ENCODE measurements around the gene RASGRF2. TPM values are rescaled to one million over a fixed set of nuclear protein-coding genes. Genes with fewer than 3 reads are reported as not detected.
"Not testable (repeated sequence)": the region's sequence is repeated elsewhere in the genome, so short reads cannot be mapped to it uniquely, and the experiment has no call there.

The RASGRF2 gene
- total and polyA plus RNA-seq, 9 donors = 0.40 to 0.95 (median 0.61) TPM

GRCh38 chr5:81030236-81031034 is 70.3 kb downstream of the RASGRF2 start:
- H3K27me3 ChIP-seq (ENCODE audit: control insufficient read depth, insufficient read depth, low read length); H3K9me3 ChIP-seq (replicated peaks; ENCODE audit: control insufficient read depth, low read depth, low read length); DNase-seq; H3K4me1 ChIP-seq (ENCODE audit: control insufficient read depth, insufficient read depth, low read length); H3K27ac ChIP-seq (ENCODE audit: low read length); H3K36me3 ChIP-seq (ENCODE audit: control insufficient read depth, insufficient read depth, low read length); H3K4me3 ChIP-seq (ENCODE audit: low read length): not testable (repeated sequence)
- WGBS (ENCODE audit: insufficient coverage) = no CpG with 5 or more reads among the region's 3 CpGs

- no peaks in the 10 kb centered on the region for H3K4me1 ChIP-seq (ENCODE audit: control insufficient read depth, insufficient read depth, low read length)
- DNase-seq = no peak
- no peaks in the 10 kb centered on the region for H3K27me3 ChIP-seq (ENCODE audit: control insufficient read depth, insufficient read depth, low read length)
- H3K4me3 ChIP-seq (ENCODE audit: low read length) = no peak overlapping the region
- H3K36me3 ChIP-seq (ENCODE audit: control insufficient read depth, insufficient read depth, low read length) = no peaks in the 10 kb centered on the region
- WGBS (ENCODE audit: insufficient coverage) = no CpG with 5 or more reads among the region's 2 CpGs
- no peak overlapping the region for H3K27ac ChIP-seq (ENCODE audit: low read length)
- H3K9me3 ChIP-seq (replicated peaks; ENCODE audit: control insufficient read depth, low read depth, low read length) = peaks cover 2% of the 10 kb centered on the region
Measured at GRCh38 chr5:81035522-81035921, 75.4 kb downstream of the RASGRF2 start.

GRCh38 chr5:81038495-81038894 is 78.3 kb downstream of the RASGRF2 start:
- no peaks in the 10 kb centered on the region for H3K27me3 ChIP-seq (ENCODE audit: control insufficient read depth, insufficient read depth, low read length)
- H3K4me1 ChIP-seq (ENCODE audit: control insufficient read depth, insufficient read depth, low read length) = no peaks in the 10 kb centered on the region
- H3K4me3 ChIP-seq (ENCODE audit: low read length) = no peak overlapping the region
- peaks cover 2% of the 10 kb centered on the region for H3K9me3 ChIP-seq (replicated peaks; ENCODE audit: control insufficient read depth, low read depth, low read length)
- H3K27ac ChIP-seq (ENCODE audit: low read length) = no peak overlapping the region
- DNase-seq = no peak
- WGBS (ENCODE audit: insufficient coverage) = no CpG with 5 or more reads among the region's 1 CpG
- H3K36me3 ChIP-seq (ENCODE audit: control insufficient read depth, insufficient read depth, low read length) = no peaks in the 10 kb centered on the region

- 87% methylated on average over 3 of the region's 4 CpGs for whole genome bisulfite sequencing (ENCODE audit: insufficient coverage)
- Histone ChIP-seq H3K36me3 (ENCODE audit: control insufficient read depth, insufficient read depth, low read length) (no peaks in the 10 kb centered on the region), H3K4me3 (ENCODE audit: low read length) (no peak overlapping the region), H3K9me3 (replicated peaks; ENCODE audit: control insufficient read depth, low read depth, low read length) (no peaks in the 10 kb centered on the region), H3K4me1 (ENCODE audit: control insufficient read depth, insufficient read depth, low read length) (no peaks in the 10 kb centered on the region), H3K27ac (ENCODE audit: low read length) (no peak overlapping the region), H3K27me3 (ENCODE audit: control insufficient read depth, insufficient read depth, low read length) (no peaks in the 10 kb centered on the region)
- DNase-seq = no peak
Measured at GRCh38 chr5:81044868-81045267, 84.7 kb downstream of the RASGRF2 start.

GRCh38 chr5:81045389-81045807 is 85.2 kb downstream of the RASGRF2 start:
- no peak for DNase-seq
- H3K4me1 ChIP-seq (ENCODE audit: control insufficient read depth, insufficient read depth, low read length) = no peaks in the 10 kb centered on the region
- no peak overlapping the region for H3K4me3 ChIP-seq (ENCODE audit: low read length)
- H3K27me3 ChIP-seq (ENCODE audit: control insufficient read depth, insufficient read depth, low read length) = no peaks in the 10 kb centered on the region
- no peak overlapping the region for H3K27ac ChIP-seq (ENCODE audit: low read length)
- no peaks in the 10 kb centered on the region for H3K9me3 ChIP-seq (replicated peaks; ENCODE audit: control insufficient read depth, low read depth, low read length)
- H3K36me3 ChIP-seq (ENCODE audit: control insufficient read depth, insufficient read depth, low read length) = no peaks in the 10 kb centered on the region

- DNase-seq = no peak
- Histone ChIP-seq H3K4me1 (ENCODE audit: control insufficient read depth, insufficient read depth, low read length) (no peaks in the 10 kb centered on the region), H3K27me3 (ENCODE audit: control insufficient read depth, insufficient read depth, low read length) (no peaks in the 10 kb centered on the region), H3K27ac (ENCODE audit: low read length) (no peak overlapping the region), H3K9me3 (replicated peaks; ENCODE audit: control insufficient read depth, low read depth, low read length) (no peaks in the 10 kb centered on the region), H3K4me3 (ENCODE audit: low read length) (no peak overlapping the region), H3K36me3 (ENCODE audit: control insufficient read depth, insufficient read depth, low read length) (no peaks in the 10 kb centered on the region)
- WGBS (ENCODE audit: insufficient coverage) = 75% methylated on average over 2 of the region's 2 CpGs
Measured at GRCh38 chr5:81046041-81046440, 85.9 kb downstream of the RASGRF2 start.

- no peak overlapping the region for H3K27ac ChIP-seq (ENCODE audit: low read length)
- peaks cover 3% of the 10 kb centered on the region for H3K9me3 ChIP-seq (replicated peaks; ENCODE audit: control insufficient read depth, low read depth, low read length)
- H3K4me3 ChIP-seq (ENCODE audit: low read length) = no peak overlapping the region
- H3K36me3 ChIP-seq (ENCODE audit: control insufficient read depth, insufficient read depth, low read length) = no peaks in the 10 kb centered on the region
- no CpG with 5 or more reads among the region's 2 CpGs for WGBS (ENCODE audit: insufficient coverage)
- DNase-seq = no peak
- H3K4me1 ChIP-seq (ENCODE audit: control insufficient read depth, insufficient read depth, low read length) = no peaks in the 10 kb centered on the region
- H3K27me3 ChIP-seq (ENCODE audit: control insufficient read depth, insufficient read depth, low read length) = no peaks in the 10 kb centered on the region
Measured at GRCh38 chr5:81052325-81052724, 92.2 kb downstream of the RASGRF2 start.

- not testable (repeated sequence) for H3K36me3 ChIP-seq (ENCODE audit: control insufficient read depth, insufficient read depth, low read length); H3K27me3 ChIP-seq (ENCODE audit: control insufficient read depth, insufficient read depth, low read length); H3K4me1 ChIP-seq (ENCODE audit: control insufficient read depth, insufficient read depth, low read length); H3K4me3 ChIP-seq (ENCODE audit: low read length); H3K27ac ChIP-seq (ENCODE audit: low read length); H3K9me3 ChIP-seq (replicated peaks; ENCODE audit: control insufficient read depth, low read depth, low read length); DNase-seq
- no CpG with 5 or more reads among the region's 4 CpGs for WGBS (ENCODE audit: insufficient coverage)
Measured at GRCh38 chr5:81053282-81053681, 93.1 kb downstream of the RASGRF2 start.

GRCh38 chr5:81058121-81058520 is 98.0 kb downstream of the RASGRF2 start:
- Histone ChIP-seq H3K9me3 (replicated peaks; ENCODE audit: control insufficient read depth, low read depth, low read length) (no peaks in the 10 kb centered on the region), H3K27ac (ENCODE audit: low read length) (no peak overlapping the region), H3K4me3 (ENCODE audit: low read length) (no peak overlapping the region), H3K4me1 (ENCODE audit: control insufficient read depth, insufficient read depth, low read length) (no peaks in the 10 kb centered on the region), H3K36me3 (ENCODE audit: control insufficient read depth, insufficient read depth, low read length) (no peaks in the 10 kb centered on the region), H3K27me3 (ENCODE audit: control insufficient read depth, insufficient read depth, low read length) (no peaks in the 10 kb centered on the region)
- no CpG with 5 or more reads among the region's 1 CpG for WGBS (ENCODE audit: insufficient coverage)
- DNase-seq = peak; percentile 68

- Histone ChIP-seq H3K4me3 (ENCODE audit: low read length) (no peak overlapping the region), H3K27ac (ENCODE audit: low read length) (peak overlapping the region; percentile 20), H3K36me3 (ENCODE audit: control insufficient read depth, insufficient read depth, low read length) (no peaks in the 10 kb centered on the region), H3K27me3 (ENCODE audit: control insufficient read depth, insufficient read depth, low read length) (no peaks in the 10 kb centered on the region), H3K9me3 (replicated peaks; ENCODE audit: control insufficient read depth, low read depth, low read length) (peaks cover 4% of the 10 kb centered on the region), H3K4me1 (ENCODE audit: control insufficient read depth, insufficient read depth, low read length) (no peaks in the 10 kb centered on the region)
- WGBS (ENCODE audit: insufficient coverage) = no CpG with 5 or more reads among the region's 3 CpGs
- no peak for DNase-seq
Measured at GRCh38 chr5:81065492-81065891, 105.3 kb downstream of the RASGRF2 start.

GRCh38 chr5:81066102-81066501 is 105.9 kb downstream of the RASGRF2 start:
- no peaks in the 10 kb centered on the region for H3K36me3 ChIP-seq (ENCODE audit: control insufficient read depth, insufficient read depth, low read length)
- H3K9me3 ChIP-seq (replicated peaks; ENCODE audit: control insufficient read depth, low read depth, low read length) = peaks cover 4% of the 10 kb centered on the region
- DNase-seq = no peak
- H3K27ac ChIP-seq (ENCODE audit: low read length) = no peak overlapping the region
- no CpG with 5 or more reads among the region's 4 CpGs for WGBS (ENCODE audit: insufficient coverage)
- no peaks in the 10 kb centered on the region for H3K27me3 ChIP-seq (ENCODE audit: control insufficient read depth, insufficient read depth, low read length)
- H3K4me3 ChIP-seq (ENCODE audit: low read length) = no peak overlapping the region
- H3K4me1 ChIP-seq (ENCODE audit: control insufficient read depth, insufficient read depth, low read length) = no peaks in the 10 kb centered on the region

Data from muscle of leg (tissue), 11 donors.